ENCODE results near the gene OR2AE1. TPM values are rescaled to one million over a fixed set of nuclear protein-coding genes. Genes with fewer than 3 reads are reported as not detected.
A peak's percentile ranks its signal among the peaks of the same experiment; 100 is the strongest.

The OR2AE1 gene, protein sequence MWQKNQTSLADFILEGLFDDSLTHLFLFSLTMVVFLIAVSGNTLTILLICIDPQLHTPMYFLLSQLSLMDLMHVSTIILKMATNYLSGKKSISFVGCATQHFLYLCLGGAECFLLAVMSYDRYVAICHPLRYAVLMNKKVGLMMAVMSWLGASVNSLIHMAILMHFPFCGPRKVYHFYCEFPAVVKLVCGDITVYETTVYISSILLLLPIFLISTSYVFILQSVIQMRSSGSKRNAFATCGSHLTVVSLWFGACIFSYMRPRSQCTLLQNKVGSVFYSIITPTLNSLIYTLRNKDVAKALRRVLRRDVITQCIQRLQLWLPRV
- under 1 TPM in 1 of 2 experiments, not detected in 1; 0.47 TPM for total RNA-seq

DNA sequence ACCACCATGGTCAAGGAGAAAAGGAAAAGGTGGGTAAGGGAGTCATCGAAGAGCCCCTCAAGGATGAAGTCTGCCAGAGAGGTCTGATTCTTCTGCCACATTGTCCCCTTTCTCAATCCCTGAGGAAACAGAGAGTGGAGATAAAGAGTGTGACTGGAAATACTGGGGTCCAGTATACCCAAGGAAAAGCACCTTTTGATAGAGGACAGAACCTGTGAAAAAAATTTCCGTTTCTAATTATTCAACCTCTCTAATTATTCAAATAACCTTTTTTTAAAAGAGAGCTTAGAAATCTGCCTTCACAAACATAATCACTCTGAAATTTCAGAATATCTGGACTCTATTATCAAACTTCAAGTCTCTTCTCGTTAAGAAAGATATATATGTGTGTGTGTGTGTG is at the start of gene OR2AE1:
Gene OR2AE1, minus strand, starts transcription at position 101 of the 400 bp plus-strand sequence. Its CDS starts 0 bp downstream, at position 101.
- CTCF ChIA-PET, result no interaction called here
- no peak within 1 kb of the TSS for H3K4me3 Mint-ChIP-seq

GRCh38 chr7:99926321-99926720 is 49.5 kb upstream of the OR2AE1 start:
- no peak overlapping the region for H3K27ac Mint-ChIP-seq
- ATAC-seq, result no peak
- H3K4me3 Mint-ChIP-seq, result no peak overlapping the region
- H3K9me3 Mint-ChIP-seq (ENCODE audit: low read depth), result no peaks in the 10 kb centered on the region
- peaks cover 19% of the 10 kb centered on the region for H3K4me1 Mint-ChIP-seq
- H3K36me3 Mint-ChIP-seq, result peaks cover 9% of the 10 kb centered on the region
- CTCF ChIA-PET, result interaction anchor here (0.7 kb wide), 1 partner anchor 1151 kb away, joined by 3 read pairs; no protein-coding TSS in a partner anchor
- H3K27me3 Mint-ChIP-seq, result peaks cover 35% of the 10 kb centered on the region
- DNase-seq, result no peak

More for the DNA sequence above, at the start of gene OR2AE1:
- H3K27ac Mint-ChIP-seq, result no peak within 1 kb of the TSS
- no peaks in the 10 kb centered on the region for H3K4me1 Mint-ChIP-seq
- DNase-seq, result no peak
- no peaks in the 10 kb centered on the region for H3K36me3 Mint-ChIP-seq
- no peaks in the 10 kb centered on the region for H3K27me3 Mint-ChIP-seq
- H3K9me3 Mint-ChIP-seq (ENCODE audit: low read depth), result no peaks in the 10 kb centered on the region
- no peak for ATAC-seq

GRCh38 chr7:99923200-99923599 is 46.4 kb upstream of the OR2AE1 start:
- no peak for ATAC-seq
- no peak overlapping the region for H3K27ac Mint-ChIP-seq
- CTCF ChIA-PET, result interaction anchor here (0.6 to 1.4 kb wide), 3 partner anchors 10 to 106 kb away, joined by 3 to 4 read pairs (median 3); no protein-coding TSS in a partner anchor

DNA sequence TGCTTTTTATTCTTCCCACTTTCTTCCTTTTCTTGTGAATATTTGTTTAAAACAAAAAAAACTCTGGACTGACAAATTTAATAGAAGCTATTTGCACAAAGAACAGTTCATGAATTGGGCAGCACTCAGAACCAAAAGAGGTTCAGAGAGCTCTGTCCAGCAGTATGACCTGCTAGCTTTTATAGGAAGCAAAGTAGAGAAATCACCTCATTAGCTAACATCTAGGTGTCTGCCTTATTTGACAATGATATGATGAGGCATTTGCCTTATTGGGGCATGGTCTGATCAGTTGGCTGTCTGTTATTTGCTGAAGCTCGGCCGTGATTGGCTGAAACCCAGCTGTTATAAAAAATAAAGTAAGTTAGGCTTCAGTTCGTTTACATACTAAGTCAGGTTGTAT is 43.3 kb upstream of the OR2AE1 start:
- H3K36me3 Mint-ChIP-seq, result peaks cover 34% of the 10 kb centered on the region
- H3K27ac Mint-ChIP-seq, result peak overlapping the region; percentile 97
- CTCF ChIA-PET, result interaction anchor here (1.0 to 9.7 kb wide), 10 partner anchors 9 to 296 kb away, joined by 3 to 156 read pairs (median 4); partner anchors contain the start of genes GJC3 and ZSCAN21
- H3K4me3 Mint-ChIP-seq, result peak overlapping the region; percentile 94
- peaks cover 43% of the 10 kb centered on the region for H3K4me1 Mint-ChIP-seq
- H3K9me3 Mint-ChIP-seq (ENCODE audit: low read depth), result no peaks in the 10 kb centered on the region
- DNase-seq (no peak), ATAC-seq (no peak)
- H3K27me3 Mint-ChIP-seq, result peaks cover 3% of the 10 kb centered on the region

More at GRCh38 chr7:99923200-99923599, 46.4 kb upstream of the OR2AE1 start:
- no peak for DNase-seq
- Mint-ChIP-seq H3K4me1 (peaks cover 21% of the 10 kb centered on the region), H3K36me3 (peaks cover 14% of the 10 kb centered on the region), H3K9me3 (ENCODE audit: low read depth) (no peaks in the 10 kb centered on the region), H3K27me3 (peaks cover 28% of the 10 kb centered on the region), H3K4me3 (no peak overlapping the region)

DNA sequence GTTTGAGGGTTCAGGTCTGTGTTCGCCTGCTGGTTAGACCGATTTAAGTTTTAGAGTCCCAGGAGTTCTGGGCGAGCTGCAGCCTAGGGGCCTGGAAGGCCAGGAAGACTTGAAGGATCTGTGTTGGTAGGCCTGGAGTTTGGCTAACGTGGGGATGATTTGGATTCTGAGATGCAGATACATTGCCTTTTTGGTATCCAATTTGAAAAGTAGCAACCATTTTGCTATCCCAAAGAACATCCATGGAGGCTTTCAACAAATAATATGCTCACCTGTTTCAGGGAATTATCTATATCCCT is 42.9 kb upstream of the OR2AE1 start:
- CTCF ChIA-PET, result interaction anchor here (1.0 to 9.7 kb wide), 11 partner anchors 10 to 296 kb away, joined by 3 to 156 read pairs (median 5); partner anchors contain the start of genes GJC3 and ZSCAN21
- peaks cover 45% of the 10 kb centered on the region for H3K4me1 Mint-ChIP-seq

GRCh38 chr7:99918959-99919813 is 42.4 kb upstream of the OR2AE1 start, which contains the start of gene TRIM4:
TRIM4 (minus strand) TSS chr7:99919530; CDS start chr7:99919401, 129 bp downstream.
- H3K4me1 Mint-ChIP-seq, result peaks cover 49% of the 10 kb centered on the region
- CTCF ChIA-PET, result interaction anchor here (0.7 to 9.7 kb wide), 14 partner anchors 8 to 295 kb away, joined by 3 to 156 read pairs (median 4); partner anchors contain the start of genes GJC3, LAMTOR4 and ZSCAN21

More for the DNA sequence above, 42.9 kb upstream of the OR2AE1 start:
- Mint-ChIP-seq H3K9me3 (ENCODE audit: low read depth) (no peaks in the 10 kb centered on the region), H3K4me3 (peak overlapping the region; percentile 94), H3K36me3 (peaks cover 36% of the 10 kb centered on the region), H3K27me3 (peaks cover 2% of the 10 kb centered on the region), H3K27ac (peak overlapping the region; percentile 97)
- DNase-seq, result no peak
- ATAC-seq, result no peak

GRCh38 chr7:99910976-99911375 is 34.1 kb upstream of the OR2AE1 start:
- no peak overlapping the region for H3K4me3 Mint-ChIP-seq
- peaks cover 42% of the 10 kb centered on the region for H3K36me3 Mint-ChIP-seq
- no peak for DNase-seq
- CTCF ChIA-PET, result interaction anchor here (9.7 kb wide), 1 partner anchor 82 kb away, joined by 156 read pairs; no protein-coding TSS in a partner anchor
- no peak overlapping the region for H3K27ac Mint-ChIP-seq
- peaks cover 27% of the 10 kb centered on the region for H3K4me1 Mint-ChIP-seq
- ATAC-seq, result no peak
- no peaks in the 10 kb centered on the region for H3K9me3 Mint-ChIP-seq (ENCODE audit: low read depth)
- H3K27me3 Mint-ChIP-seq, result no peaks in the 10 kb centered on the region

More at GRCh38 chr7:99918959-99919813, 42.4 kb upstream of the OR2AE1 start, which contains the start of gene TRIM4:
- Mint-ChIP-seq H3K36me3 (peaks cover 36% of the 10 kb centered on the region), H3K27me3 (no peaks in the 10 kb centered on the region), H3K9me3 (ENCODE audit: low read depth) (no peaks in the 10 kb centered on the region), H3K27ac (peak within 1 kb of the TSS; percentile 97), H3K4me3 (peak within 1 kb of the TSS; percentile 94)
- ATAC-seq, result peak; percentile 99
- DNase-seq, result peak; percentile 96

DNA sequence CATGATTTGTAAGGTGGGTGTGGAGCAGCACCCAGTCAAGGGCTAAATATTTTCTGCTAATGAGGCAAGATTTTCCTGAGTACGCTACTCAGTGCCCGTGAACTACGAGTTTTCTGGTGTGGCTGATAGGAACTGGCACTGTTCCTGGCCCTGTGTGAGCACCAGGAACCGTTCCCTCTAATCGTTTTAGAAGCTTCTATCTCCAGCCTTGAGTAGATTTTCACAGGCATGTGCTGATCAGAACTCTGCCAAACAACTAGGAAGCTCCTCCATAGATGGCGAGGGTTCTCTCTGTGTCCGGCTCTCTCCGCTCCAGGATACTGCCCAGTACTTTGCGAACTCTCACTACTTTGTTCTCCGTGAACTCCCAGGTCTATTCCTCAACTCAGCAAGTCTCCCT is 24.7 kb upstream of the OR2AE1 start:
- DNase-seq (no peak), ATAC-seq (no peak)
- H3K36me3 Mint-ChIP-seq, result peaks cover 62% of the 10 kb centered on the region
- no peaks in the 10 kb centered on the region for H3K27me3 Mint-ChIP-seq
- no peaks in the 10 kb centered on the region for H3K9me3 Mint-ChIP-seq (ENCODE audit: low read depth)
- H3K4me3 Mint-ChIP-seq, result no peak overlapping the region
- no peak overlapping the region for H3K27ac Mint-ChIP-seq
- H3K4me1 Mint-ChIP-seq, result peaks cover 16% of the 10 kb centered on the region
- CTCF ChIA-PET, result no interaction called here

DNA sequence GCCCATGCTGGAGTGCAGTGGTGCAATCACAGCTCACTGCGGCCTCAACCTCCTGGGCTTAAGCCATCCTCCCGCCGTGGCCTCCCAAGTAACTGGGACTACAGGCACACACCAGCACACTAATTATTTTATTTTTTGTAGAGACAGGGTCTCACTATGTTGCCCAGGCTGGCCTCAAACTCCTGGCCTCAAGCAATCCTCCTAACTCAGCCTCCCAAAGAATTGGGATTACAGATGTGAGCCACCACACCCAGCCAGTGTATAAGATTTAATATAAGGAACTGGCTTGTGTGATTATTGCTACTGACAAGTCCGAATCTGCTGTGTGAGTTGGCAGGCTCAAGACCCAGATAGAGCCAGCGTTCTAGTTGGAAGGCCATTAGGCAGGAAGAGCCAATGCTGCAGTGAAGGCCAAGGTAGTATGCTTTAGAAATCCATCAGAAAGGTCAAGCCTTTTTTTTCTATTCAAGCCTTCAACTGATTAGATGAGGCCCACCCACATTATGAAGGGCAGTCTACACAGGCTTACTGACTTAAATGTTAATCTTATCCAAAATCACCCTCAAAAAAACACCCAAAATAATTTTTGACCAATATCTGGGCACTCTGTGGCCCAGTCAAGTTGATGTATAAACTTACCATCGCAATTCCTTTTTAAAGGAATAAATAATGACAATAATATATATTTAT is 23.1 kb upstream of the OR2AE1 start:
- H3K27me3 Mint-ChIP-seq, result no peaks in the 10 kb centered on the region
- ATAC-seq (no peak), DNase-seq (no peak)
- H3K27ac Mint-ChIP-seq, result no peak overlapping the region
- peaks cover 57% of the 10 kb centered on the region for H3K36me3 Mint-ChIP-seq
- CTCF ChIA-PET, result no interaction called here
- H3K9me3 Mint-ChIP-seq (ENCODE audit: low read depth), result no peaks in the 10 kb centered on the region
- H3K4me3 Mint-ChIP-seq, result no peak overlapping the region
- H3K4me1 Mint-ChIP-seq, result peaks cover 16% of the 10 kb centered on the region

DNA sequence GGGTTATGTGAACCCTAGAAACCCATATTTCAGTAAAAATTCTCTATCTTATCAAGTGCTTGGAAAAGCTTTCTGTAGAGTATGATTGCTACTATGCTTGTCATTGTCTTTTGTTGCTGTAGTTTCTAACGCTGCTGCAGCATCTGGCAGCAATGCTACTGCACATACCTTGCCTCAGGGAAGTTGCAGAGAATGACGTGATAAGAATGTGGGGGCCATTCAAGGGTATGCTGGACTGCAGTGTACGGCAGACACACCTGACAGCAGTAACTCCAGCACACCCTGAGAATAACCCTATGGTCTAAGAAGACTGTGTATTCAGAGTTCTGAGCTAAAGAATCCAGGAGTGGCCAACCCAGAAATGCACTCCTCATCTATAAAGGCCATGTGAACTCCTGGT is 22.0 kb upstream of the OR2AE1 start:
- ATAC-seq (no peak), DNase-seq (no peak)
- H3K4me3 Mint-ChIP-seq, result no peak overlapping the region
- CTCF ChIA-PET, result interaction anchor here (0.5 kb wide), 1 partner anchor 886 kb away, joined by 3 read pairs; no protein-coding TSS in a partner anchor
- H3K27me3 Mint-ChIP-seq, result no peaks in the 10 kb centered on the region
- H3K4me1 Mint-ChIP-seq, result peaks cover 16% of the 10 kb centered on the region
- H3K27ac Mint-ChIP-seq, result no peak overlapping the region
- no peaks in the 10 kb centered on the region for H3K9me3 Mint-ChIP-seq (ENCODE audit: low read depth)
- H3K36me3 Mint-ChIP-seq, result peaks cover 53% of the 10 kb centered on the region

DNA sequence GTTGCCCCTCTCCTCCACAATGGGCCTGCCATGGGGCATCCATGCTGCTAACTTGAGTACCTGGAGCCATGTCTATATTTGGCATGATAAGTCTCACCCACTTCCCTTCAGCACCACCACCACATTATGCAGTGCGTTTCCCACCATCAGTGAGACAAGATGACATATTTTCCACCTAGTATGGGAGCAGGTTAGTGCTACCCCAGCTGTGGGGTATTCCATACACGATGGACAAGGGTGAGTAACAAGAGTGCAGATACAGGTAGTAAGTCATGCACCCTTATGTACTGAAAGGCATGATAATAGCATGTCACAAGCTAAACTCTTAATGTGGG is 21.2 kb upstream of the OR2AE1 start:
- no peaks in the 10 kb centered on the region for H3K27me3 Mint-ChIP-seq
- no peak for DNase-seq
- peak overlapping the region; percentile 66 for H3K27ac Mint-ChIP-seq
- peaks cover 51% of the 10 kb centered on the region for H3K36me3 Mint-ChIP-seq
- ATAC-seq, result peak; percentile 47
- peaks cover 16% of the 10 kb centered on the region for H3K4me1 Mint-ChIP-seq
- no peaks in the 10 kb centered on the region for H3K9me3 Mint-ChIP-seq (ENCODE audit: low read depth)
- CTCF ChIA-PET, result no interaction called here
- H3K4me3 Mint-ChIP-seq, result no peak overlapping the region

DNA sequence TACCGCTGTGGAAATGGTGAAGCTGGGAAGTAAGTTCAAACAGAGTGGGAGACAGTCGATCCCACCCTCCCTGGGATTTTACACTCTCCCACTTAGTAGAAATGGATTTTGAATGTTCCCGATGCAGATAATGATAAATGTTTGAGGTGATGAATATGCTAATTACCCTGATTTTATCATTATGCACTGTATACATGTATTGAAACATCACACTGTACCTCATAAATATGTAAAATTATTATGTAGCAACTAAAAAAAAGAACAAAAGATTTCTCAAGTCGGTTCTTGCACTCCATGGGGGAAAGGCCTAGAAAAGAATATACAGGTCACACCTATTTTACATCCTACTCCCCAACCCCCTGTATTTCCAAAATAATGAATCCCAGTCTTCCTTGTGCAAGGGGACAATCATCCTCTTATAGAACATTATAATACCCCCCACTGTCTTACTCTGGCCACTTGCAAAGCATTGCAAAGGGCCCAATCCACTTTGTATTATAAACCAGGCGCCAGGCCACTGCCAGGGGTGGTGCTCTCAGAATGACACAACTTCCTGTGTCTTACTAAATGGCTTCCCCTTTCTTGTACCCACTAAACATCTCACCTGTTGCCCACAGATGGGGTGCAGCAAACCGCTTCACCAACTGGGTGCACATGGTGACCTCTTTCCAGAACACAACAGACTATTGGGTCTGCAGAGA is 20.6 kb upstream of the OR2AE1 start:
- DNase-seq (peak; percentile 49), ATAC-seq (peak; percentile 63)
- CTCF ChIA-PET, result interaction anchor here (1.0 kb wide), 1 partner anchor 16 kb away, joined by 3 read pairs; no protein-coding TSS in a partner anchor
- peaks cover 16% of the 10 kb centered on the region for H3K4me1 Mint-ChIP-seq
- peaks cover 51% of the 10 kb centered on the region for H3K36me3 Mint-ChIP-seq
- H3K27ac Mint-ChIP-seq, result peak overlapping the region; percentile 66
- H3K9me3 Mint-ChIP-seq (ENCODE audit: low read depth), result no peaks in the 10 kb centered on the region
- no peaks in the 10 kb centered on the region for H3K27me3 Mint-ChIP-seq
- no peak overlapping the region for H3K4me3 Mint-ChIP-seq

Data from activated CD8-positive, alpha-beta memory T cell treated with anti-CD3 and anti-CD28 coated beads, Interleukin-2, amount 10 ng/mL, durations not matched to agents 7 days and 5 days (primary cell).